D721Med (cell line): ENCODE data around the gene TAGLN2.
A peak's percentile ranks its signal among the peaks of the same experiment; 100 is the strongest.

Source experiments
- DNase-seq: peaks from one replicate; pipeline ENCODE4 v3.0.0; 2011; ENCODE audit warnings: low spot score; ENCODE audit not compliant: insufficient read length
- FAIRE-seq: peaks from 2 replicates; lab custom pipeline; 2011; peaks lifted over from hg19 to GRCh38; lab: Jason Lieb, UNC
- TF ChIP-seq, protein P1 (sequence below): IDR thresholded peaks from 2 replicates; pipeline ENCODE4 v1.5.1; 2012; ENCODE audit warnings: mild to moderate bottlenecking, control low read depth; ENCODE audit not compliant: insufficient read depth; ENCODE audit errors: missing control alignments

Gene TAGLN2

DNA sequence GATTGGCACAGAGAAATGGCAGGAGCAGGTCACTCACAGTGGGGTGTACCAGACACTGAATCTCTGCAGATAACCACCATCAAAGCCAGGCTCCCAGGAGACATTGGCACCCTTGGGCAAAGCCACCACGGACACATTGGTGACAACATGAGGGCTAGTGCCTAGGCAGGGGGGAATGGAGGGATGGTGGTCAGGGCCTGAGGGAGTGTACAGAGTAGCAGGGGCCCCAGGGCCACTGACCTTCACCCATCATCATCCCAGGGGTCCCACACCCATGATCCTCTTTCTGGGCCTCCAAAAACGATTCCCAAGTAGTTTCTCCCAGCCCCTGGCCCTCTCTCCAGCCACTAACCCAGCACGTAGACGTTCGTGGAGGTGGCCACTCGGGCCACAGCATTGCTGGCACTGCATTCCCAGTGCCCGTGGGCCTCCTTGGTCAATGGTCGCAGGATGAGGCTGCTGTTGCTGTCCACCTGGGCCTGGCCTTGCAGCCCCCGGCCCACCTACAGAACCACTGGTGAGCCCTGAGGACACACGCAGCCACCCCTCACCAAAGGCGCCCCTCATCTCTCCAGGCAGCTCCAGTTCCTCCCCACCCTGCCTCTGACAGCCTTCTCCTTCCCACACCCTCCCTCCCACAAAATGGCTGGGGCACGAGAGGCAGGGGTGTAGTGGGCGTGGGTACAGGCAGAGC, 5.9 kb upstream of the TAGLN2 start:
- FAIRE-seq (no peak), DNase-seq (no peak)
- TF ChIP-seq, protein P1, sequence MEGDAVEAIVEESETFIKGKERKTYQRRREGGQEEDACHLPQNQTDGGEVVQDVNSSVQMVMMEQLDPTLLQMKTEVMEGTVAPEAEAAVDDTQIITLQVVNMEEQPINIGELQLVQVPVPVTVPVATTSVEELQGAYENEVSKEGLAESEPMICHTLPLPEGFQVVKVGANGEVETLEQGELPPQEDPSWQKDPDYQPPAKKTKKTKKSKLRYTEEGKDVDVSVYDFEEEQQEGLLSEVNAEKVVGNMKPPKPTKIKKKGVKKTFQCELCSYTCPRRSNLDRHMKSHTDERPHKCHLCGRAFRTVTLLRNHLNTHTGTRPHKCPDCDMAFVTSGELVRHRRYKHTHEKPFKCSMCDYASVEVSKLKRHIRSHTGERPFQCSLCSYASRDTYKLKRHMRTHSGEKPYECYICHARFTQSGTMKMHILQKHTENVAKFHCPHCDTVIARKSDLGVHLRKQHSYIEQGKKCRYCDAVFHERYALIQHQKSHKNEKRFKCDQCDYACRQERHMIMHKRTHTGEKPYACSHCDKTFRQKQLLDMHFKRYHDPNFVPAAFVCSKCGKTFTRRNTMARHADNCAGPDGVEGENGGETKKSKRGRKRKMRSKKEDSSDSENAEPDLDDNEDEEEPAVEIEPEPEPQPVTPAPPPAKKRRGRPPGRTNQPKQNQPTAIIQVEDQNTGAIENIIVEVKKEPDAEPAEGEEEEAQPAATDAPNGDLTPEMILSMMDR, result no peak

DNA sequence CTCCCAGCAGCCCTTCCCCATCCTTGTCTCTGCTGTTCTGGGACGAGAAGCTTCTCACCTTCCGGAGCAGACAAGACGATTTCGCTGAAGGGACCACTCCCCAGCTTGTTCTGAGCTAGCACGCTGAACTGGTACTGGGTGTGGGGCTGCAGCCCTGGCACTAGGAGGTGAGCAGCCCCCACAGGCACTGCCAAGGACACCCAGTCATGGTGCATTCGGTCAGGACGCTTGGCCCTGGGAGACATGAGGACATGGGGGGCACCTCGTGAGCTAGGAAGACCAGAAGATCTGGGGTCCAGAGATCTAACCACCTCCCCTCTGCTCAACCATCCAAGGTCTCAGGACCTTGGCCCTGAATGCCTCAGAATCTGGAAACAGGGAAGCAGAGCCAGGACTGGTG, 5.3 kb upstream of the TAGLN2 start:
- FAIRE-seq (no peak), DNase-seq (no peak)
- TF ChIP-seq, protein P1, result no peak

DNA sequence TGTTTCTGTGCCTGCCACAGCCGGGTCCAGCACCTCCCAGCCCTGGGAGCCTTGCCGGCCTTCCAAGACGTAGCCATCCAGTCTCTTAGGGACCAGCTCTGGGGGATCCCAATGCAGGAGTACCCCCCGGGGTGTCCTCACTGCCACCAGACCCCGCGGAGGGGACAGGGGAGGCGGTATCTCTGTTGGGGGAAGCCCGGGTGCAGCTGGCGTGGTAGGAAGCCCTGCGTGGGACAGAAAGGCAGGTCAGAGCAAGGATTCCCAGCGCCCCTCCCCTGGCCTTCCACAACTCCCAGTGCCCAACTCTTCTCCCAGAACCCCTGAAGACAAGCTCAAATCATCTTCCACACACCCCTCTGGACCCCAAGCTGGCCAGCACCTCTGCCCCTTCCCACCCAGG, 4.9 kb upstream of the TAGLN2 start:
- TF ChIP-seq, protein P1, result no peak
- no peak for DNase-seq
- FAIRE-seq, result no peak

- TF ChIP-seq, protein P1, result no peak
- FAIRE-seq (no peak), DNase-seq (no peak)
Observed at GRCh38 chr1:159929155-159930051, 4.1 kb upstream of the TAGLN2 start.

DNA sequence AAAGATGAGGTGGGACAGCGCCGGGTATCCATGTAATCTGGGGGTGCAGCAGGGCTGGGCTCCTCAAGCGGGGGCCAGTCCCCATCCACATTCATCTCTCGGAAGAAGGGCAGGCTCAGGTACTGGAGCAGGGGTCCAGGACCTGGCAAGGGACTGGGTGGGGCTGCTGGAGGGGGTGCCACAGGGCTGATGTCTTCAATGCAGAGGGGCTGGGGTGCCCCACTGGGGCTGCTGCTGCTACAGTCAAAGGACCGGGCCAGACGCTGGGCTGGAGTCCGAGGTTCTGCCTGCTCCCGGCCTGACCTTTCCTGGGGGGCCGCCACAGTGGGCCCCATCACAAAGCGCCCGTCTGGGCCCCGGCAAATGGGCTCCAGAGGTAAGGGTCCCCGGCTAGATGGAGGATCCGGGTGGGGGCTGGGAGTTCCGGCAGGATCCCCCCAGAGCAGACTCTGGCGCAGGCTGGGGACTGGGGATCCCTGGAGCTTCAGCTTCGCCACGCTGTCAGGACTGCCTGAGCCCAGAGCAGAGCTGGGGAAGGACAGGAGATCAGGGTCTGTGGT, 3.3 kb upstream of the TAGLN2 start:
- DNase-seq (peak; percentile 14), FAIRE-seq (no peak)
- TF ChIP-seq, protein P1, result no peak

DNA sequence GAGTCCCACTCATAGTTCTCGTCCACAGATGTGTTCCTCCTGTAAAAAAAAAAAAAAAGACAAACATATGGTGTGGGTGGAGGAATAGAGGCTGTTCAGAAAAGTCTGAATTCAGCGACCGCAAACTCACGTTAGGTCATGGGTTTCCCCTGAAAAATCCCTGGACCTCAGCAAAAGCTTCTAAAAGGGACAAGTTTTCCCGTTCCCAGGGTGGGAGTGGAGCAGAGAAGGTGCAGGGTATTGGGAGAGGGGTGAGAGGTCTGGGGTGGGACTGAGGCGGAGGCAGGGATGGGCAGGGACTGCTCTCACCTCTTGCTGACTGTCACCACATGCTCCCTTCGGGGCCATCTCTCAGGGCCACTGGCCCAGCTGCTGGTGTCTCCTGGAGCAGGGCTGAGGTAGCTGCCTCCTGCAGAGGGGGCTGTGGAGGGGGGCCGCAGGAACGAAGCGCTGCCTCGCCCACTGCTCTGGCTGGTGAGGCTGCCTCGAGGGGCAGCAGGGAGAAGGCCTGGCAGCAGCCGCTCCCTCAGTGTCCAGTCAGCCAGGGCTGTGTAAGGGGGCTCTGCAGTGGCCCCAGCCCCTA, 2.6 kb upstream of the TAGLN2 start:
- no peak for DNase-seq
- TF ChIP-seq, protein P1, result no peak
- FAIRE-seq, result no peak
